Stimulated activated CD4-positive, alpha-beta T cell treated with anti-CD3 and anti-CD28 coated beads, Interleukin-2, amount 100 ng/mL, for 48 hours (primary cell): ENCODE data around the gene ISG20L2.
A peak's percentile ranks its signal among the peaks of the same experiment; 100 is the strongest.

ENCODE experiments used
- DNase-seq, 2 donors: peaks; one replicate each; pipeline ENCODE4 v3.0.0-alpha.2; 2020

Gene ISG20L2

DNA sequence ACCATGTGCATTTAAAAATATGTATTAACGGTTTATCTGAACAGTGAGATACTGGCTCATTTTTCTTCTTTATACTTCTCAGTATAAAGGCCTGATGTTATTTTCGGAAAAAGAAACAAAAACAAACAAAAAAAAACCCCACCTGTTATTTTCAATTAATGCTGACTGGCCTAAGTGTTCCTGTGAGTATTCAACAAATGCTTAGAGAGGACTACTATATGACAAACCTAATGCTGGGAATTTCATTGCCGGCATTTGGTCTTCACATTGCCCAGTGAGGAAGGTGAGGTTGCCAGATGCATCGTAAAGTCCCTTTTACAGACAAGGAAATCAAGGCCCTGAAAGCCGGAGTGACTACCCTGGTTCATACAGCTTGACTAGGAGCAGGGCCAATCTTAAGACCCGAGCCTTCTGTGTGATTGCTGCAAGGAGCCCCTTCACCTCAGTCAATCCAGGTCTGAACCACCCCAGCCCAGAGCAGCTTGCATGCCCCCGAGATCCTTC, 11.7 kb upstream of the ISG20L2 start:
- no peak for DNase-seq

DNA sequence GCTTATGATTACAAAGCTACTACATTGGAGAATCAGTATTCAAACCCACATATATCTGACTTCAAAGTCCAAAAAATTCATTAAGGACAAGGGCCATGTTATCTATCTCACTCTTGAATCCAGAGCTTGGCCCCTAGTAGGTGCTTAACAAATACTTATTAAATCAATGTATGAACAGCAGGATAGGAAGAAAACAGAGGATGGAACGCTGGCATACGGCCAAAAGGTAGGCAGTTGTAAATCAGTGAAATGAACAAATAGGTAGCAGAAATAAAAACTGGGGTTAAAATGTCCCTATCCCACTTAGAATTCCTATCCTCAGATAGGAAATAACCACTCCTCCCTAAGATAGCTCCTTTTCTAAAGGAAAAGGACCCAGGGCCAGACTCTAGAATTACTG, 10.3 kb upstream of the ISG20L2 start:
- no peak for DNase-seq

GRCh38 chr1:156738407-156738806, 9.8 kb upstream of the ISG20L2 start:
- DNase-seq = no peak

- DNase-seq = no peak
Observed at GRCh38 chr1:156733989-156734584, 5.5 kb upstream of the ISG20L2 start.

DNA sequence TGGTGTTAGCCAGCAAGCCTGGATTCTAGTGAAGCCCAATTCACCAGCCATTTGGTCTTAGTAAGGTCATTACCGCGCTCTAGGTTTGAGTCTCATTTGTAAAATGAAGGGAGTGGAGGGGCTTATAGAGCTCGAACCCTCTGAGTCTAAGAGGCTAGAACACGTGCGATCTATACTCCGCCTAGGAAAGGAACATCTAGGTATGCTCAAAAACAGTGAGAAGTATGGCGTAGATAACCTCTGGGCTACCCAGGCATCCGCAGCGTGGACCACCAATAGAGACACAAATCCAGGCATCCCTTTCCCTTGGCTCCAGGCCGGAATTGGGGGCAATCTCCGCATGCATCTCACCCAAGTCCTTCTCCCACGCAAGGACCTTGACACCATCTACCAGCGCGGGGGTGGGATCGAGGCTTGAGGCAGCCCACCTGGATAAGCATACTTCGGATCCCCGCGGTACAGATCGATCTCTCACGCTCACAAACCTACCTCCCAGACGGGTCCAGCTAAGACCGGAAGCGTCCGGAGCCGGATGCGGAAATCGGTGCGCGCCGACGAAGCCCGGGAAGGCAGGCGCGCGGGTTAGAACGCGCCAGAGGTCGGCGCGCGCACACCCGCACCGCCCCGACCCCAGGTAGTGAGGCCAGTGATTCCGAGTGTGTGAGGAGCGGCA, 504 bp downstream of the ISG20L2 start, which contains the start of gene METTL25B:
METTL25B (plus strand) TSS at position 544 of the 673 bp plus-strand sequence. CDS start 636 bp downstream, outside the sequence.
- peak; percentile 75 to 76 for DNase-seq

DNA sequence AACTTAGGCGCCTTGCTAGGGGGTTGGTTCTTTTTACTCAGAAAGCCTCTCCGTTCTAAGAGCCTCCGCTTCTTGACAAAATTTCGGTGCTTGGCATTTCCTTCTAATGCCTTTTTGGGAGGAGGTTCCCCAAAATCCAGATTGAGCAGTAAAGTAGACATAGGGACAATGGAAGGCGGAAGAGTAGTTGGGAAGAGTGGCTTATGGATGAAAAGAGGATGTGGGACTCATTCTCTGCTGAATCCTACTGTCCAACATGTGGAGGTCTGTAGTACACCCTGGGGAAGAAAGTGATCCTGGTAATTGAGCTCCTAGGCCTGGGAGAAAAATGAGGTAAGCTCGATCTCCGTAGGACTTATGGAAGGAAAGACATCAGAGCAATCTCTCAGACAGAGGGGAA, 1.1 kb downstream of the ISG20L2 start:
- no peak for DNase-seq

DNA sequence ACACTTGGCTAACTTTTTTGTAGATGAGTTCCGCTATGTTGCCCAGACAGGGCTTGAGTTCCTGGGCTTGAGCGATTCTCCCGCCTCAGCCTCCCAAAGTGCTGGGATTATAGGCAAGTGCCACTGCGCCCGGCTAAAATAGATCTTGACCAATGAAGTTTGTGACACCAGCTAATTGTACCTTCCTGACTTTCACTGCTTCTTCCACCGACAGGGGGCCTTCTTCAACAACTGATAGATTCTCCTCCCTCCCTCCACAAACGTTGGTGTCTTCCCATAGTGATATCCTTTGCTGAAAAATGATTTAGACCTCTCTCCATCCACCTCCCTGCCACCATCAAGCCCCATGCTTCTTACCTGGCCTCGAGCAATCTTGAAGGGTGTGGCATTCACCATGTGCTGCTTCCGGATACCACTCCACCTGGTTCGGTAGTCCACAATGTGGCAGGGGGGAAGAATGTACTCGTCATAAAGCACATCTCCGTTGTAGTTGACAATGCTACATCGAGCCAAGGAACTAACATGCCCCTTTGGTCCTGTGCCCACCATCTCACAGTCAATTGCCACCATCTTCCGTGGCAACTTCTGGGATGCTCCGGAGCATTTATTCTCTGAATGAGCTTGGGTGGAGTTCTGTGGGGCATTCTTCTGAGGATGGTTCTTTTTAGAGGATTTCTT, 1.9 kb downstream of the ISG20L2 start:
- DNase-seq = peak; percentile 53 to 64

DNA sequence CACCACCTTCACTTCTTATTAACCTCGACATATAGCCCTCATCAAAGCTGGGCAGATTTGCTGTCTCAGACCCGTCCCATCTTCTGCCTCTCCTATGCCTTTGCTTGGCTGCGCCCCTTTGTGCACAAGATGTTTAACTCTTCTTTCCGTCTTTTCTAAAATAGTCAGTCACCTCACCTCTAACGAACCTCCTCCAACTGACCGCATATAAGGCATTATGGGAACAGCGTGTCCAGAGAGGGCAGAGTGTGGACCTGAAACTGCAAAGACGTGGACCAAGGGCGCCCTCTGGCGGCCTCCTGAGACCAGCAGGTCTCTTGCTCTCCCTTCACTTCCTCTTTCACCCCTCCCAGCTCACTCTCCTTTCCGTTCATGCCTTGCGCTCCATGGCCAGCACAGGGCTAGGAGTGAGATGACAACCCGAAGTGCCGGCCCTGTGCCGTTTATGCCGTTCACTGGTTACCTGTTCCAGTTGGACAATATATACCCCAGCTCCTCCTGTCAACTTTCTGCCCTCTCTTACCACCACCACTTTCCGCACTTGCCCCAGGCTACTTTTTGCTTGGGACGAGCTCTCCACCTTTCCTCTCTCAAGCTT, 2.8 kb downstream of the ISG20L2 start:
- DNase-seq = peak; percentile 77 to 79

- no peak for DNase-seq
Observed at GRCh38 chr1:156721535-156721934, 7.0 kb downstream of the ISG20L2 start.

- no peak for DNase-seq
Observed at GRCh38 chr1:156721131-156721530, 7.4 kb downstream of the ISG20L2 start.

GRCh38 chr1:156717351-156717750, 11.2 kb downstream of the ISG20L2 start:
- DNase-seq = no peak

- DNase-seq = no peak
Observed at GRCh38 chr1:156714830-156715229, 13.7 kb downstream of the ISG20L2 start.

DNA sequence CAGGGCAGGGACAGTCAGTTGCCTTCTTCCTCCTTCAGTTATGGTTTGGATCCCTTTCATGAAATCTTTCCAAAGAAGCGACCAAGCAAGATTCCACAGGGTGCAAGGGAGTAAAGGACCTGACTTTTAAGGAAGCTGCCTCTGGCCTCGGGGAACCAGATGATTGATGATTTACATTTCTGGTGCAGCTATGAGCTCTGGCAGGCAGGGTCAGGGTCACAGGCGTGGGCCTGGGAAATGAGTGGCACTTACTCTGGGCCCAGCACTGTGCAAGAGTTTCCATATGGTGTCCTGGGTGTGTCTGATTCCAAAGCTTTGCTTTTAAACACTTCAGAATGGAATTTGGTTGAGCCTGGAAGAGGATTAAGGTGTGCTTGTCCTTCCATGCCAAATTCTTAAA, 15.9 kb downstream of the ISG20L2 start:
- DNase-seq = no peak

- no peak for DNase-seq
Observed at GRCh38 chr1:156711011-156711817, 17.4 kb downstream of the ISG20L2 start.

GRCh38 chr1:156709757-156710489, 18.6 kb downstream of the ISG20L2 start:
- no peak for DNase-seq

- DNase-seq = no peak
Observed at GRCh38 chr1:156709031-156709430, 19.5 kb downstream of the ISG20L2 start.

- no peak for DNase-seq
Observed at GRCh38 chr1:156708218-156708661, 20.3 kb downstream of the ISG20L2 start.

DNA sequence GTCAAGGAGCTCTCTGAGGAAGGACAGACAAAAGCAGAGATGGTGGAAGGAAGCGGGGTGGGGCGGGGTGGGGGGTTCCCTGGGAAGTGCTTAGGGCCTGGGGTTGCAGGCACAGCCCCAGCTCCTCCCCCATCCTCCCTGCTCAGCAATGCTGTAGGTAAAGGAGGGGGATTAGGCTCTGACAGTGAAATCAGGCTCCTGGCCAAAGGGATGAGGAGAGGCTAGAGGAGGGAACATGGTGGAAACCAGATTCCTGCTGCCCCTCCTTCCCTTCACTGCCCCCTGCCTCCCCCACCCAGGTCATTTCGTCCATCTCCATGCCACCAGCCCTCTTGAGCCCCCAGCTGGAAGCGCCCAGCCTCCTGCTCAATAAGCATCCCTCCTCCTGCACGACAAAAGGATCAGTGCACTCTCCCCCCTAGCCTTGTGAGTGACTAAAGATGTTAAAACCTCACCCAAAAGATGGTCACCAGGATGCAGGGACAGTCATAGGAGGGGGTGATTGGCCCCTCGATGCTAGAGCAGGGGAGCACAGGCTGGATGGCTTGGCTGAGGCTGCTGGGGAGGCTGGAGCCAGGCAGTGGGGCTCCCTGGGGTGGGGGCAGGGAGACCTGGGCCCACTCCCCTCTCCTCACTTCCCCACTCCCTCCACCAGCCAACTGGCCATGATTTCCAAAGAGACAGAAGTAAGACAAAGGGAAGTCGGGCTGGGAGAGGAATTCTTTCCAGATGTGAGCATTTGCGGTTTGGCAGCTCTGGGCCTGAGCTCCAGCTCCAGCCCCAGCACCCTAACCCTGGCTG, 20.9 kb downstream of the ISG20L2 start:
- DNase-seq = no peak

- DNase-seq = no peak
Observed at GRCh38 chr1:156706657-156707416, 21.7 kb downstream of the ISG20L2 start.
